Left ventricle myocardium inferior (tissue), 1 donor: ENCODE data around the gene PITRM1. TPM values are rescaled to one million over a fixed set of nuclear protein-coding genes. Genes with fewer than 3 reads are reported as not detected.
"Not testable (repeated sequence)": the region's sequence is repeated elsewhere in the genome, so short reads cannot be mapped to it uniquely, and the experiment has no call there.

Source experiments
- DNase-seq: peaks from one replicate; pipeline ENCODE4 v3.0.0-alpha.2; 2020
- H3K27ac ChIP-seq: fragments of 200-600 bp; replicated peaks from 2 replicates; pipeline ENCODE4 v1.8.0; 2021
- H3K27me3 ChIP-seq: fragments of 200-600 bp; 2 replicates; pipeline ENCODE4 v1.8.0; 2021; ENCODE audit warnings: low read depth
- H3K36me3 ChIP-seq: fragments of 200-600 bp; 2 replicates; pipeline ENCODE4 v1.8.0; 2021
- H3K4me1 ChIP-seq: fragments of 200-600 bp; 2 replicates; pipeline ENCODE4 v1.8.0; 2021
- H3K4me3 ChIP-seq: fragments of 200-600 bp; 2 replicates; pipeline ENCODE4 v1.8.0; 2021; ENCODE audit warnings: mild to moderate bottlenecking, moderate library complexity
- H3K9me3 ChIP-seq: fragments of 200-600 bp; replicated peaks from 2 replicates; pipeline ENCODE4 v1.8.0; 2021
- intact Hi-C: fragments of 100-400 bp; cut with micrococcal nuclease; formaldehyde crosslinking; loops from one replicate; pipeline ENCODE4 v1.11.0; 2022
- long read RNA-seq: library from polyadenylated mRNA; unstranded; transcript quantifications from one replicate; pipeline ENCODE4 v2.0.0, GENCODE V29; 2021
- total RNA-seq: library from RNA; stranded (reverse); fragmentation: NEBNext Ultra II Directional; extraction: Animal tissue kit (Norgen Biotek cat#: 25700); gene quantifications from one replicate; pipeline ENCODE4 v1.2.1, GENCODE V29; 2021
- TF ChIP-seq, protein P1 (sequence below): fragments of 200-600 bp; IDR thresholded peaks from 2 replicates; pipeline ENCODE4 v1.8.0; 2021; ENCODE audit warnings: antibody characterized with exemption, mild to moderate bottlenecking, borderline replicate concordance
- donor health status: DM: no; HTN: yes; CAD: no; lungs with severe emphysema.

The PITRM1 gene, protein sequence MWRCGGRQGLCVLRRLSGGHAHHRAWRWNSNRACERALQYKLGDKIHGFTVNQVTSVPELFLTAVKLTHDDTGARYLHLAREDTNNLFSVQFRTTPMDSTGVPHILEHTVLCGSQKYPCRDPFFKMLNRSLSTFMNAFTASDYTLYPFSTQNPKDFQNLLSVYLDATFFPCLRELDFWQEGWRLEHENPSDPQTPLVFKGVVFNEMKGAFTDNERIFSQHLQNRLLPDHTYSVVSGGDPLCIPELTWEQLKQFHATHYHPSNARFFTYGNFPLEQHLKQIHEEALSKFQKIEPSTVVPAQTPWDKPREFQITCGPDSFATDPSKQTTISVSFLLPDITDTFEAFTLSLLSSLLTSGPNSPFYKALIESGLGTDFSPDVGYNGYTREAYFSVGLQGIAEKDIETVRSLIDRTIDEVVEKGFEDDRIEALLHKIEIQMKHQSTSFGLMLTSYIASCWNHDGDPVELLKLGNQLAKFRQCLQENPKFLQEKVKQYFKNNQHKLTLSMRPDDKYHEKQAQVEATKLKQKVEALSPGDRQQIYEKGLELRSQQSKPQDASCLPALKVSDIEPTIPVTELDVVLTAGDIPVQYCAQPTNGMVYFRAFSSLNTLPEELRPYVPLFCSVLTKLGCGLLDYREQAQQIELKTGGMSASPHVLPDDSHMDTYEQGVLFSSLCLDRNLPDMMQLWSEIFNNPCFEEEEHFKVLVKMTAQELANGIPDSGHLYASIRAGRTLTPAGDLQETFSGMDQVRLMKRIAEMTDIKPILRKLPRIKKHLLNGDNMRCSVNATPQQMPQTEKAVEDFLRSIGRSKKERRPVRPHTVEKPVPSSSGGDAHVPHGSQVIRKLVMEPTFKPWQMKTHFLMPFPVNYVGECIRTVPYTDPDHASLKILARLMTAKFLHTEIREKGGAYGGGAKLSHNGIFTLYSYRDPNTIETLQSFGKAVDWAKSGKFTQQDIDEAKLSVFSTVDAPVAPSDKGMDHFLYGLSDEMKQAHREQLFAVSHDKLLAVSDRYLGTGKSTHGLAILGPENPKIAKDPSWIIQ
- 91.4 TPM for total RNA-seq
- long read RNA-seq, transcript PITRM1-201 (27 exons, 3,450 nt): major isoform, 115 of 194 reads
- long read RNA-seq, transcript PITRM1-202 (27 exons, 3,487 nt): minor isoform, 5 of 194 reads
- long read RNA-seq, partial matches to known transcripts: 36 of 194 reads
- long read RNA-seq, other reads (novel, unspliced or antisense): 38 of 194 reads

DNA sequence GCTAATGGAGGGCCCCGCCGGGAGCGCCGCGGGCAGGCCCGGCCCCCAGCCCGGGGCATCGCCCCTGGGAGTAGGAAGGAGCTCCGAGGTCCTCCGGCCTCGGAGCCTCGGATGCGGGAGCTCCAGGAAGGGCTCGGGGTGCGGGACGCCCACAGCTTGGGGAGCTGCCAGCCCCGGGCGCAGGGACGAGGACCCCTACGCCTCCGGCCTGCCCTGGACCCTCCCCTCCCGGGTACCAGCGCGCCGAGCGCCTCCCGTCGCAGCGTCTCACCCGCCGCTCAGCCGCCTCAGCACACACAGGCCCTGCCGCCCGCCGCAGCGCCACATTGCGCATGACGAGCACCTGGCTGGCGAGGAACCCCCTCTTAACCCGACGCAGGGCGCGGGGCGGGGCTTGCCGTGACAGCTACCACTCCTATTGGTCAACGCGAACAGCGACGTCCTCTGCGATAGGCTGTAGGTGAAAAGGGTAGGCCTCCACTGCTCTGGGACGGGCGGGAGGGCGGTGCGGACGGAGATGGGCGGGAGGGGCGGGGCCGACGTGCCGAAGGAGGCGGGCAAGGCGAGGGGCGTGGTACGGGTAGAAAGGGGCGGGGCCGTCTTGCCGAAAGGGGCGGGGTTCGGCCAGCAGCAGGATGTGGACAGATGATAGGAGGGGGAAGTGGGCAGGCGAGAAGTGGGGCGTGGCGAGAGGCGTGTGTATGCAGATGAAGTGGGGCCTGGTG is at the start of gene PITRM1:
TSS of gene PITRM1 (minus strand) at position 337 of the 725 bp plus-strand sequence. CDS start at position 327, 10 bp downstream.
- Histone ChIP-seq H3K4me1 (peaks cover 23% of the 10 kb centered on the region), H3K9me3 (no peaks in the 10 kb centered on the region), H3K4me3 (peak within 1 kb of the TSS; percentile 82), H3K27me3 (no peaks in the 10 kb centered on the region), H3K27ac (peak within 1 kb of the TSS; percentile 89), H3K36me3 (peaks cover 25% of the 10 kb centered on the region)
- intact Hi-C loops: no loop called here
- TF ChIP-seq, protein P1, sequence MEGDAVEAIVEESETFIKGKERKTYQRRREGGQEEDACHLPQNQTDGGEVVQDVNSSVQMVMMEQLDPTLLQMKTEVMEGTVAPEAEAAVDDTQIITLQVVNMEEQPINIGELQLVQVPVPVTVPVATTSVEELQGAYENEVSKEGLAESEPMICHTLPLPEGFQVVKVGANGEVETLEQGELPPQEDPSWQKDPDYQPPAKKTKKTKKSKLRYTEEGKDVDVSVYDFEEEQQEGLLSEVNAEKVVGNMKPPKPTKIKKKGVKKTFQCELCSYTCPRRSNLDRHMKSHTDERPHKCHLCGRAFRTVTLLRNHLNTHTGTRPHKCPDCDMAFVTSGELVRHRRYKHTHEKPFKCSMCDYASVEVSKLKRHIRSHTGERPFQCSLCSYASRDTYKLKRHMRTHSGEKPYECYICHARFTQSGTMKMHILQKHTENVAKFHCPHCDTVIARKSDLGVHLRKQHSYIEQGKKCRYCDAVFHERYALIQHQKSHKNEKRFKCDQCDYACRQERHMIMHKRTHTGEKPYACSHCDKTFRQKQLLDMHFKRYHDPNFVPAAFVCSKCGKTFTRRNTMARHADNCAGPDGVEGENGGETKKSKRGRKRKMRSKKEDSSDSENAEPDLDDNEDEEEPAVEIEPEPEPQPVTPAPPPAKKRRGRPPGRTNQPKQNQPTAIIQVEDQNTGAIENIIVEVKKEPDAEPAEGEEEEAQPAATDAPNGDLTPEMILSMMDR: no peak
- DNase-seq: peak; percentile 99

DNA sequence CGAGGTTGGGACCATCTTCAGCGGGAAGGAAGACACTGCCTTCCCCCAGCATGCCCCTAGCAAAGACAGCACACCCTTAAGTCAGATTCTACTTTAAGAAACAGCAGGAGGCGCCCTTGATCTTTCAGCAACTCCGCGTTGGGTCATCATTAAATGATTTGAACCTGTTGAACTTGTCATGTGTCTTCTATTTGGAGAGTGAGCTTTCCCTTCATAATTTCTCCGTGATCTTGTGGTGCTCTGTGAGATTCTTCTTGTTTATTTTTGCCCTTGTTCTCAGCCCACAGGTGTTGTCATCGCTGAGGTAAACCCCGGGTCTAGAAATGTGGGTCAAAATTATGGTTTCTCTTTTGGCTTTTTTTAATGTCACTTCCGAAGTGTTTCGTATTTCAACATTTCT is 49.5 kb upstream of the PITRM1 start:
- Histone ChIP-seq H3K27me3 (no peaks in the 10 kb centered on the region), H3K27ac (no peak overlapping the region), H3K9me3 (no peaks in the 10 kb centered on the region)

DNA sequence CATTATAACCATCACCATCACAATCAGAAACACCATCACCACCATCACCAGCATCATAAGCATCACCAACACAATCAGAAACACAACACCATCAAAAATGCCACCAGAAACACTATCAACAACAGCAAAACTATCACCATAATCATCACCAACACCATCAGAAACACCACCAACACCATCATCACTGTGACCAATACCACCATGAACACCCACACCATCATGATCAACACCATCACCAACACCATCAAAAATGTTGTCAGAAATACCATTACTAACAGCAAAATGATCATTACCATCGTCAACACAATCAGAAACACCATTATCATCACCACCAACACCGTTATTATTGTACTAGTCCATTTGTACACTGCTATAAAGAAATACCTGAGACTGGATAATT is 49.0 kb upstream of the PITRM1 start:
- H3K36me3 ChIP-seq, H3K4me3 ChIP-seq, H3K27me3 ChIP-seq, DNase-seq, intact Hi-C loops, H3K27ac ChIP-seq, H3K4me1 ChIP-seq, H3K9me3 ChIP-seq: not testable (repeated sequence)

More for the DNA sequence above, 49.5 kb upstream of the PITRM1 start:
- Histone ChIP-seq H3K36me3 (no peaks in the 10 kb centered on the region), H3K4me1 (no peaks in the 10 kb centered on the region), H3K4me3 (no peak overlapping the region)
- intact Hi-C loops: no loop called here
- TF ChIP-seq, protein P1: peak; percentile 15
- DNase-seq: no peak

DNA sequence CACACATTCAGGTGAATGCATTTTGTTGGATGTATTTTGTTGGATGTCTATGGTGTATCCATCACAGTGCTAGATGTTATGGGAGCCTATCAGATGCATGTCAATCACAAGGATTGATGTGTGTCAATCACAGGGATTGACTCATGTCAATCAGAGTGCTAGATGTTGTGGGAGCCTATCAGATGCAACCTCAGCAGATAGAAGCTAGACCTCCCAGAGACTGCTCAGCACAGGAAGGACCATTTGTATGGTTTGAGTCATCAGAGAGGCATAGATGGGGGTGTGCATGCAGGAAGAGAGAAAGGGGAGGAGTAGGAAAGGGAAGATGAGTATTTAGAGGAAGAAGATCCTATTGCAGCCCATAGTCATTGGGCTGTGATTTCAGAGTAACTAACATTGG is 48.3 kb upstream of the PITRM1 start:
- TF ChIP-seq, protein P1: no peak
- Histone ChIP-seq H3K36me3 (no peaks in the 10 kb centered on the region), H3K4me1 (no peaks in the 10 kb centered on the region), H3K9me3 (no peaks in the 10 kb centered on the region), H3K4me3 (no peak overlapping the region), H3K27me3 (no peaks in the 10 kb centered on the region), H3K27ac (no peak overlapping the region)
- DNase-seq: no peak
- intact Hi-C loops: no loop called here

DNA sequence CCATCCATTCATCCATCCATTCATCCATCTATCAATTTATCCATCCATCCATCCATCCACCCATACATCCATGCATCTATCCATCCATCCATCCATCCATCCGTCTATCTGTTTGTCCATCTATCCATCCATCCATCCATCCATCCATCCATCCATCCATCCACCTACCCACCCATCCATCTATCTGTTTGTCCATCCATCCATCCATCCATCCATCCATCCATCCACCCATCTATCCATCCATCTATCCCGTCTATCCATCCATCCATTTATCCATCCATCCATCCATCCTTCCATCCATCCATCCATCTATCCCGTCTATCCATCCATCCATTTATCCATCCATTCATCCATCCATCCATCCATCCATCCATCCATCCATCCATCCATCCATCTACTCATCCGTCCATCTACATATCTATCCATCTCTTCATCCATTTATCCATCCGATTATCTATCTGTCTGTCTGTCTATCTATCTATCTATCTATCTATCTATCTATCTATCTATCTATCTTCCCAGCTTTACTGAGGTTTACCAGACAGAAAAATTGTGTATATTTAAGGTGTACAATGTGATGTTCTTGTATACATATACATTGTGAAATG is 46.5 kb upstream of the PITRM1 start:
- intact Hi-C loops: not testable (repeated sequence)

More for the DNA sequence above, 46.5 kb upstream of the PITRM1 start:
- not testable (repeated sequence) for H3K9me3 ChIP-seq, H3K4me1 ChIP-seq, H3K27me3 ChIP-seq, H3K36me3 ChIP-seq, DNase-seq, H3K27ac ChIP-seq, H3K4me3 ChIP-seq
